Osteoblast (primary cell): Measurements from ENCODE around the gene CBX4. TPM values are rescaled to one million over a fixed set of nuclear protein-coding genes. Genes with fewer than 3 reads are reported as not detected.
A peak's percentile ranks its signal among the peaks of the same experiment; 100 is the strongest.

Experiments
- DNase-seq: peaks from one replicate; pipeline ENCODE4 v3.0.0; 2011; ENCODE audit warnings: low spot score, mixed read lengths; ENCODE audit not compliant: insufficient read length; ENCODE audit errors: missing footprints
- H2AFZ ChIP-seq: 2 replicates; pipeline ENCODE4 v1.6.0; 2011; ENCODE audit warnings: mild to moderate bottlenecking, low read length
- H3K27ac ChIP-seq: 2 replicates; pipeline ENCODE4 v1.5.1; 2011; ENCODE audit warnings: mild to moderate bottlenecking, low read depth, low read length, moderate library complexity
- H3K27me3 ChIP-seq: 2 replicates; pipeline ENCODE4 v1.6.0; 2012; ENCODE audit warnings: mild to moderate bottlenecking, control low read depth, inconsistent platforms, low read length, moderate library complexity; ENCODE audit not compliant: insufficient read depth
- H3K36me3 ChIP-seq: 2 replicates; pipeline ENCODE4 v1.5.1; 2011; ENCODE audit warnings: mild to moderate bottlenecking, low read length, control low read depth, moderate library complexity; ENCODE audit not compliant: insufficient read depth
- H3K4me1 ChIP-seq: 2 replicates; pipeline ENCODE4 v1.5.1; 2011; ENCODE audit warnings: mild to moderate bottlenecking, low read length, control low read depth, moderate library complexity; ENCODE audit not compliant: insufficient read depth
- H3K4me2 ChIP-seq: 2 replicates; pipeline ENCODE4 v1.6.0; 2011; ENCODE audit warnings: mild to moderate bottlenecking, low read length; ENCODE audit not compliant: insufficient read depth
- H3K4me3 ChIP-seq: fragments of 200-600 bp; sonication (generic); 3 replicates; pipeline ENCODE4 v1.5.1; 2012; ENCODE audit warnings: mild to moderate bottlenecking, low read length, inconsistent platforms; ENCODE audit not compliant: insufficient read depth
- H3K79me2 ChIP-seq: 2 replicates; pipeline ENCODE4 v1.6.0; 2012; ENCODE audit warnings: mild to moderate bottlenecking, low read length, control low read depth, inconsistent platforms; ENCODE audit not compliant: insufficient read depth
- H3K9me3 ChIP-seq: 2 replicates; pipeline ENCODE4 v1.5.1; 2011; ENCODE audit warnings: low read depth, low read length, control low read depth
- H4K20me1 ChIP-seq: 2 replicates; pipeline ENCODE4 v1.6.0; 2012; ENCODE audit warnings: mild to moderate bottlenecking, low read length, control low read depth; ENCODE audit not compliant: insufficient read depth
- CTCF ChIP-seq: IDR thresholded peaks from 2 replicates; pipeline ENCODE4 v1.5.1; 2011; ENCODE audit warnings: mild to moderate bottlenecking, low read depth, low read length, moderate library complexity; ENCODE audit errors: extremely low read depth
- total RNA-seq: library from RNA; depleted of rRNA; stranded (reverse); fragments of >200 nt; gene quantifications from 2 replicates; pipeline ENCODE4 v1.2.3, GENCODE V29; 2012

CBX4 gene
- total RNA-seq, 1 donor, result 22.1 TPM

GRCh38 chr17:79864617-79865250 is 25.5 kb upstream of the CBX4 start:
- no peak overlapping the region for H3K27ac ChIP-seq
- no peaks in the 10 kb centered on the region for H3K79me2 ChIP-seq
- DNase-seq, result peak; percentile 65
- no peaks in the 10 kb centered on the region for H3K36me3 ChIP-seq
- H3K9me3 ChIP-seq, result no peaks in the 10 kb centered on the region
- no peak overlapping the region for H3K4me3 ChIP-seq
- TF ChIP-seq CTCF, result no peak
- peaks cover 43% of the 10 kb centered on the region for H3K27me3 ChIP-seq
- no peaks in the 10 kb centered on the region for H4K20me1 ChIP-seq
- no peak overlapping the region for H2AFZ ChIP-seq
- no peak overlapping the region for H3K4me2 ChIP-seq
- no peaks in the 10 kb centered on the region for H3K4me1 ChIP-seq

GRCh38 chr17:79864147-79864546 is 24.9 kb upstream of the CBX4 start:
- TF ChIP-seq CTCF, result no peak
- Histone ChIP-seq H4K20me1 (no peaks in the 10 kb centered on the region), H3K27ac (no peak overlapping the region), H3K4me1 (no peaks in the 10 kb centered on the region), H3K4me3 (no peak overlapping the region), H3K9me3 (no peaks in the 10 kb centered on the region), H3K79me2 (no peaks in the 10 kb centered on the region), H3K4me2 (no peak overlapping the region), H3K36me3 (no peaks in the 10 kb centered on the region), H3K27me3 (peaks cover 43% of the 10 kb centered on the region), H2AFZ (no peak overlapping the region)
- no peak for DNase-seq

DNA sequence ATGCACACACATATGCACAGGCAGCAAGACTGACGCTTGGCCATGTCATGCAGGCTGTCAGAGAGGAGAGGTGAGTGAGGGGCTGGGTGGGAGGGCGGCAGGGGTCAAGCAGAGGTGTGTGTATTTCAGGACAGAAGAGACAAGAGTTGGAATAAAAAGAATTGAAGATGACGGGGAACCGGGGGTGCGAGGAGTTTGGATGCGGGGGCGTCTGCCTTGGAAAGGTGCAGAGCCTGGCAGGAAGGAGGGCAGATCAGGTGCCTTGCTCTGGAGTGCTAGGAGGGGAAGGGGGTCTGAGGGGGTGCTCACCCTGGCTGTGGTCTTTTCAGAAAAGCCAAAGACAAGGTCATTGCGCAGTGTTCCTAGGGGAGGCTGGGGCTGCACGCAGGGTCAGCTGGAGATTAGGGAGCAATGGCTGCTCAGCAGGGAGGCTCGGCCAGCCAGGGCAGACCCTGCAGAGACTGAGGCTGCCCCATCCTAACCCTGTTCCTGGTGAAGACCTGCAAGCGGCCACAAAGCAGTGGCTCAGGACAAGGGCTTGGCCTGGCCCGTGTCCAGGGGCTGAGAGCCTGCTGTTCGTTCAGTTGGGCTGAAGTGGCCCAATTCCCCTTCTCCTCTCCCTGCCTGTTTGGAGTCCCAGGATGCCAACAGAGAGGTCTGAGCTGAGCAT is 23.7 kb upstream of the CBX4 start:
- no peaks in the 10 kb centered on the region for H4K20me1 ChIP-seq

More for the DNA sequence above, 23.7 kb upstream of the CBX4 start:
- Histone ChIP-seq H3K79me2 (no peaks in the 10 kb centered on the region), H3K4me2 (no peak overlapping the region), H3K9me3 (no peaks in the 10 kb centered on the region), H3K27ac (no peak overlapping the region), H3K27me3 (peaks cover 43% of the 10 kb centered on the region), H3K4me3 (no peak overlapping the region), H3K4me1 (no peaks in the 10 kb centered on the region), H2AFZ (no peak overlapping the region), H3K36me3 (no peaks in the 10 kb centered on the region)
- no peak for TF ChIP-seq CTCF
- DNase-seq, result peak; percentile 57
